ENCODE results near the gene GRIK2.

GRIK2 gene

DNA sequence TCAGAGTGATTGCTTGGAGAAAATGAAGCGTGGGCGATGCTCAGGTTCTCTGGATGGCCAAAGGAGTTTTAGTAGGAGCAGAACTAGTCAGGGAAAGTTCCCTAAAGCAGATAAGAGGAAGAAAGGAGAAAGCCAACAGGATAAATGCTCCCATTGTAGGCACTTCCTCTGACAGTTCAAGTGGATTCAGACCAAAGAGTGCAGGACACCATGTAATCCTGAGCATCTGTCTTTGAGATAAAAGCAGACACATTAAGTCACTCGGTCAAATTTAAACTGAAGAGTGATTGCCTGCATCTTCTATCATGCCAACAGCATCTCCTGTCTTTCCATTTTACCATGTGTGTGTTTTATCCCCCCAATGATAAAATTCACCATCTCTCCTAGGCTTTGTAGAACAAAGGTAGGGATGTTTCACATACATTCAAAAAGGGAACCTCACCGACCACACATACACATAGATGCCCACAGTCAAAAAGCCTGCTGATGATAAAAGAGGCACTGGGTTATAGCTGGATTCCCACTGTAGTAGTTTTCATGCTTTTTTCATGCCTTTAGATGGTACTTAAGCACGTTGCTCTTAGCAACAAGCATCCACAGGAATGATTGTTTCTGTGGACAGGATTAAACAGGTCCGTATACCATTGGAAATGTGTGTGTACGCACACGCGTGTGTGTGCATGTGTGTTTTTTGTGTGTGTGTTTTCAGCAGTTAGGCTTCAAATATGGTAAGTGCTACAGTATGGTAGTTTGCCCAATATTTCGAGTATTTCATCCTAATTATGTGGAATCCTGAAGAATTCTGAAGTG, 7.0 kb downstream of the GRIK2 start:
- no peak for DNase-seq (ENCODE audit: low spot score)

DNA sequence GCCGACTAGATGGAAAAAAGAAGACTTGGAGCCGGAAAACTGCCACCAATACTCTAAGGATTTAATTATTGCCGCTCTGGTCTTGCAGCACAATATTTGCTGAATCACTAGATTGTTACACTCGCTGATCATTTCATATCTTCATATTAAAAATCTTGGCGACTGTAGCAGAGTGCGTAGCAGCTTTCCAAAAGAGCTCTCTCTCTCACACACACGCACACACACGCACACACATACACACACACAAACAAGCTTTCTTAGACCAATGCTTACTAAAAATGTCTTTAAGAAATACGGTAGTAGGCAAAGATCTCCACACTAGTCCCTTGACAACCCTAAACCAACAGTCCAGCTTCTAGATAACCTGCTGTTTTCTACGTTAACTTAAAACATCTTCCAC, 7.7 kb downstream of the GRIK2 start:
- no peak for DNase-seq (ENCODE audit: low spot score)

DNA sequence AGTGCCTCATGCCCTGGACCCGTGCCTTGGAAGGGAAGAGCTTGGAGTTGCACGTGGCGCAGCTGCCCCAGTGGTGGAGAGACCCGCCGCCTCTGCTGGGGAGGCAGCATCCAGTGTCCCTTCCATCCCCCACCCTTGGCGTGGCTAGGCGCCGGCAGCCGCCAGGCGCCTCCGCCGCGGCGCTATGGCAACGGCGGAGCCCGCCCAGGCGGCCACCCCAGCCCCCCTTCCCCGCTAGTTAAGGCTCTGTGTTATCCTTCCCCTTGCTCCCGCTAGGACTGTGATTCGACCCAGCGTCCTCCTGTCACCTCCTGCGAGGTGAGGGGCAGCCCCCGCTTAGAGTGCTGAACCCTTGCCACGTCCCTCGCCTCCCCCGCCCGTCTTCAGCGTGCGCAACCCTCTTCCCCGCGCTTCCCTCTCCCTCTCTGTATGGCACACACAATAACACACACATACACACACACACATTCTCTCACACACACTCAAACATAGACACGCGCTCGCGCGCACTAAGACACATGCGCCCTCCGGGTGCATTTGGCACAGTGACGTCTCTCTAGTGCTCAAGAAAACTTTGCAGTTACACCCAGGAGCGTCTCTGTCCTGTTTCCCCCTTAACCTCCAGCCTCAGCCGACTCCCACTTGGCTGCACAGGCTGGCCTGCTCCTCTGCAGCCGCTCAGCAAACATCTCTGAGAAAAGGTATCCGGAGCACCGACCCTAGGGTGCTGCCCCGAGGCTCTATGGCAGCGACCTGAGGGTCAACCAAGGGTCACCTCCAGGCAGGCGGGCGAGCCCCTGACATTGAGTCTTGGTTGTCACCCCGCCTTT, 8.5 kb downstream of the GRIK2 start:
- no peak for DNase-seq (ENCODE audit: low spot score)

DNA sequence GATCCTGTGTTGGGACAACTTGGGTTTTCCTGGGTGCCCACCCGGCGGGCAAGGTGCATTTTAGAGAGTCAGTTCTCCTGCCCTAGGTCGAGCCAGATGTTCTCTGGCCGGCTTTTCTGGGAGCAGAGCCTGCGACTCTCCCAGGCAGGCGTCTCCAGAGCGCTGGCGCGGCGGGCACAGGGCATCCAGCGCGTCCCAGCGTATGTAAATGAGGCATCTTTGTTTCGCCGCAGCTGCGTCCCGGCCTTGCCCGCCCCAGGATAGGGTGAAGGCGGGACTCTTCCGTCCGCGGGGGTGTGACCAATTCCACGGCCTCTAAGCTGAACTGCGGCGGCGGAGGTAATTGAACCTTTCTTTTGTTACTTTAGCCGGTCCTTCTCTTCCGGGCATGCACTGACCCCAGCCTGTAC, 9.1 kb downstream of the GRIK2 start:
- no peak for DNase-seq (ENCODE audit: low spot score)

DNA sequence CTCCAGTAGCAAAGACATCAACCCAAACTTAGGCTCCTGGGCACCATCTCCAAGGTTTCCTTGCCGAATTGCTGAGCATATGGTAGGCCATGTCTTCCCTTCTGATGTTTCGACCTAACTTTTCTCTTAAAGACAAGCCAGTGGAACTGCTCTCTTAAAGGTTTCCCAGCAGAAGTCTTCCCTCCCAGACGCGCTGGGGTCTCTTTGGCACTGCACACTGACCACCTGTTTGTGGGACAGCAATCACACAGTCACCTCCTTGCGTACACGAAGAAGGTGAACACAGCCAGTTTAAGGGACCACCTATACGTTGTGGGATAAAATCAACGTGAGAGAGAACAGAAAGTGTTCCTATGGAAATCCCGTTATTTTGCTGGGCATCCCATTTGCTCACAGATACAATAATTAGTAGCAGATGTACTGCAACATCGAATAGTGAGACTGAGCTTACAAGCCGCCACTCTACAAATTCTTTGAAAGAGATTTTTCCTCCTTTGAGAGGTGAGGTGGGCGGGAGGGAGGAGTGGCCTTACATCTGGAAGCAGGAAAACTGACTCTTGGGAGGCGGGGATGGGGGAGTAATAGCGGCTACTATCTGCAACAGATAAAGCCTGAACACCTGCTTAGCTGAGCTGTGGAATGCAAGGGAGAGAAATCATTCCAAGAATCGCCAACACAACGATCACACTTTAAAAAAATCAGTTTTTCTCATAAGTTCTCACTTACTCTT, 9.9 kb downstream of the GRIK2 start:
- DNase-seq (ENCODE audit: low spot score): no peak

DNA sequence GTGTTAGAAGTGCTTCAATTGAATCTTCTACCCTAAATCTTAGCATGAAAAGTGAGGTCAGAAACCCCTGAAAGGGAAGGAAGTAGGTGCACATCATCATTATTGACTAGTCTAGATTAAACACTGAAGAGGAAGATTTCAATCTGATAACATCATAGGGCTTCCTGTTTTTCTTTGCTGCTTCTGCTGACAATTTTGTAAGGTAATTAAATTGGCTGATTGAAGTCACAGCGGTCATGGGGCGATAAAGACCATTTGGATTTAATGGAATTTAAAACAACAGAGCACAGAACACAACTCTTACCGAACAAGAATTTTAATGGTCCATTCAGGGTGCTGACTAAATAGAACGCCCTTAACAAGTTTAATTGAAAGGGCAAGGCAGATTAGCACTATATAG, 11.3 kb downstream of the GRIK2 start:
- no peak for DNase-seq (ENCODE audit: low spot score)

DNA sequence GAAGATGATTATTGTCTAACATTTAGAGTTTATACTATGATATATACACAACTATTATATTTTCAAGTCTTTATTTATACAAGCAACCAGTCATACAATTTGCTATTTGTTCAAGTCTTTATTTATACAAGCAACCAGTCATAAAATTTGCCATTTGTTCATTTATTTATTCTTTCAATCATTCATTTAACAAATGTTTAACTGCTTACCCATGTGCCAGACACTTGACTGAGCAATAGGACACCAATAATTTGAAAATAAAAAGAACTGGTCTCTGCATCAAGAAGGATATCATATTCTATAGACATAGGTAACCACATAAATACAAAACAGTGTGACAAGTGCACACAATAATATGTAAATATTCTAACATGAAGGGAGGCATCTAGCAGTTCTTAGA, 20.3 kb downstream of the GRIK2 start:
- no peak for DNase-seq (ENCODE audit: low spot score)

DNA sequence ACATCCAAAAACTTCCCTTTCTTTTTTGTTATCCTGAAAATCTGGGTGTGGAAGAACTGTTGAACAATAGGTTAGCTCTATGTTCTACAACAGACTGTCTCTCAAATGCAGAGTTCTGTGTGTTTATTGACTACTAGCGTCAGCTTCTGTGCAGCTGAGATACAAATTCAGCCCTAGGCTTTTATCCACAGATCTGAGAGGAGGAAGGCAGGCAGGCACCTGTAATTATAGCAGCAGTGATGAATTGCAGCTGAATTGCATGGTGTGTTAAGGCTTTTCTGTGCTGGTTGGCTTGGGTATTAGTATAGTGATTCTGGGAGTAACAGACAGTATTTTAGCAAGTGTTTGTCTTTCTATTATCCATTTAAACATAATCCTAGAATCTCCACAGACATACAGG, 24.4 kb downstream of the GRIK2 start:
- DNase-seq (ENCODE audit: low spot score): no peak

DNA sequence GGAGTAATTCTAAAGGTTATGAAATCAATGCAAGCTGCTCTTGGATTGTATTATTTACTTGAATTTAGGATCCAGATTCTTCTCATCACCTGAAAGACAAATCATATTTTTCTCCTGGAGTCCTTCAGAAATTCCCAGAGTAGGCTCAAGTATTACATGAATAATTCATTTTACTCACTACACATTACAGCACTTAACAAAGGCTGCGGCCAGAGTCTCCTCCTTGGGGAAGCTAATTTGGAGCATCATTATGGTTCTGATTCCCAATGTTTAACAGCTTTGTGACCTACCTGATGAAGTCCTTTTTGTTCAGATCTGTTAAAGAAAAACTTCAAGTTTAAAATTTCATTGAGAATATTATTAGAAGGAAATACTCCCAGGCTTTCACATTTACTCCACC, 28.7 kb downstream of the GRIK2 start:
- DNase-seq (ENCODE audit: low spot score): no peak

DNA sequence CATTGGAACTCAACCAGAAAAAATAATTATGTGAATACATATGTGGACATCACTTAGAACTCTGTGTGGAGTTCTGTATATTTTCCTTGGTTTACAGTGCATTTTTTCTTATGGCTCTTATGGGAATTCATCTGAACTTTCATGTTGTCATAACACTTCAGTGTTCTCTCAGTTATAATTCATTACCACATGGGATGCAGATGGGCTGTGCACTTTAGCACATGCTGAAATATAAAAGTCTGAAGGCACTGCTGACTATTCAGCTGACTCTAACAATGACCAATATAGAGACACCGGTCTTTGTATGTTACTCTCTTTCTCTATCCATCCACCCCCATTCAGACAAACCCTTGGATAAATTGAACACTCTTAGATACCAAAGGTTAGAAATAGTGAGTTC, 29.3 kb downstream of the GRIK2 start:
- no peak for DNase-seq (ENCODE audit: low spot score)

DNA sequence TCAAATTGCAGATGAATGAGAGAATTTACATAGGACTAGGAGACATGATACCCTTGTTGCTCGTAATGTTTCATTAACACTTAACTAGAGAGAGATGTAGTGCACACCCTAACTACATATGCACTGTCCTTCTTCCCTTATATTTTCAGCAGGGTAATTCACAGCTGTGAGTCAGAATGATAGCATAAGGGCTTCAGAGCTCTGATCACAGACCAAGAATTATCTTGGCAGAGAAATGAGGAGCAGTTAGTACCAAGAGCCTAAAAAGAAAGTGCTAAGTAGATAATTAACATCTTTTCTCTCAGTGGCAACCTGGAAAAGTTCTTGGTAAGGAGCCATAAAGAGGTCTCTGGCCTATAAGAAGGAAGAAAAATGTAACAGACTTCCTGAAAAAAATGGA, 35.8 kb downstream of the GRIK2 start:
- DNase-seq (ENCODE audit: low spot score): no peak

DNA sequence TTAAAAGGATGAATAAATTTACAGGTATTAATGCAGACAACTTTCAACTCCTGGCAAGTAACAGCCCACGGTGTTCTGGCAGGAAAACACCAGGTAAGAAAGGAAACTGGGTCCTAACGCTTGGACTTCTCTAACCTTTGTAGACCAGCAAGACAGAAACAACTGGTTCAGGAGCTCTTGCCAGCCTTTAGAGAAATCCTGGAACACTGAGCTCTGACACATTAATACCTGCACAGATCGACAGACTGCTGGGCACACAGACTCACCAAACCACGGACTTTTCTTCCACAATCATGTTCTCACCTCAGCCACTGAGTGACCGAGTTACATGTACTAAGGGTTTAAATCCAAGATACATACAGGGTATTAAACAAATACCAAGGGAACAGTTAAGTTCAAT, 36.3 kb downstream of the GRIK2 start:
- no peak for DNase-seq (ENCODE audit: low spot score)

DNA sequence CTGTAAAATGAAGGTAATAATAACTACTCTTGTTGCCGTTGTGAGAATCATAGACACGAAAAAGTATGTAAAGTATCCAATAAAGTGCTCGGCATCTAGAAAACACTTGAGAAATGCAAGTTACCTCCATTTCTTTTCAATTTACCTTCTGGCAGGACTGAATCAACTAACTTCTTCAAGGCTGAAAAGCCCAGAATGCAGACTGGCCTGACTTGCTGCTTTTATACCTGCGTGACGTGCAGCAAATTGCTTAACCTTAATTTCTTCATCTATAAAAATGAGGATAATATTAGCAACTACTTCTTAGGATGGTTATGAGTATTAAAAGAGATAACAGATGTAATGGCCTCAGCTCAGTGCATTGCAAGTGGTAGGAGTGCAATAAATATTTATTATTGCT, 39.6 kb downstream of the GRIK2 start:
- DNase-seq (ENCODE audit: low spot score): no peak

DNA sequence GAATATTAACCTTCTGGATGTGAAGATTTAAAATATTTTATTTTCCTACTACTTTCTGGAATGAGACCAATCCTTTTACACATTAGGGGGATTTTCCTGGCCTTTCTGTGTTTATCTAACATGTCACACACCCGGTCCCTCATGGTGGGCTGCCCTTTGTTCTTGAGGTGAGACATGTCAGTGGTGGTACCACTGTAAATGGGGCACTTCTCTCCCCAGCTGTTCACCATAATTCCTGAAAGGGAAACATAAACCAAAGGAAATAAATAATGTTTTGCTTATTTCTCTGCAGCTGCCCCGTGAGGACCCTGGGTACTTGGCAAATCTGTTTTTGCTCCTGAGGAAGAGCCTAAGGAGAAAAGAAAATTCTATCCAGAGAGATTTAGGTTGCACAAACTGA, 41.1 kb downstream of the GRIK2 start:
- no peak for DNase-seq (ENCODE audit: low spot score)

DNA sequence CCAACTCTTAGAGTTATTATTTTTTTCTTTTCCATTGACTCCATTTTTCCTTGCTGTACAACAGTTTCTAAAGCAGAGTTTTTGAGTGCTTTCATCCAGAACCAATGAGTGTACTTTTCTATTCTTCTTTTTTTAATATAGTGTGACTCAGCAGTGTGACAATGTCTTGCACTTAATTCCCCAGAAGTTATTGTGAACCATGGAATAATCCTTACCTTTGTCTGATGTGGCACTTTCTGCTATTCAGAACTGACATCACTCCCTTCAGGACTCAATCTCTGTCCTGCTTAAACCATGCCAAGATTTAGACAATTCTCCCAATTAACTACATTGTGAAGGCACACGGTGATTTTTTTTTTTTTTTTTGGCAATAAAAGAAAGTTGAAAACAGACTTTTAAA, 41.5 kb downstream of the GRIK2 start:
- no peak for DNase-seq (ENCODE audit: low spot score)

DNA sequence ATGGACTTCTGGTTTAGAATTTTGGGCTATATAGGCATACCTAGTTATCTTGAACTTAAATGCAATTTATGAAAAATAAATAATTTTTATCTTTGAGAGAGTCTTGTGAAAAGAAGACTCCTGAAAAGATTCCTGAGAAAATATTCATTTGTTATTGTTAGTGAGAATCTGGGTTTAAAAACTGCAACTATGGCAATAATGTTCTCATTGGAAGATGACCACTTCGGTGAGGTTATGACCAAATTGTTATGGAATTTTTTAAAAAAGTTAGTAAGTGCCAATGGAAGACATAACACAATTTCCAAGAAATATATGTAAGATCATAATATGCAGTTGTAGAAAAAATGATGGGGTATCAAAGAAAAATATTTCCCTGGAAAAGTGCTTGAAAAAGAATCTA, 46.3 kb downstream of the GRIK2 start:
- DNase-seq (ENCODE audit: low spot score): no peak

DNA sequence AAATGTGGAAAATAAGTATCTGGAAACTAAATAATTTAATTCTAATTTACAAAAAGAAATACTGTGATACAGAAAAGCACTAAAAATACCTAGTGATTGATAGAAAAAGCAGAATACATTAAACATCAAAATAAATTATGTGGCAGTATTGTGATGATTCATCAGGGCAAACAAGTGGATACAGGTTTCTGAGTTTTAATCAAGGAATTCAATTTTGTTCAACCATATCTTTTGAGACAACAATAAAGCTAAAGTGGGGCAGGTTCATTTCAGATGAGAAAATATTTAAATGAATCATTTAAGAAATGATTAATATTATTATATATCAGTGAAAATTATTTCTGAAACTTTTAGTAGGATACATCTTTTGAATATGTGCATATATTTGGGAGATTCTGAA, 49.8 kb downstream of the GRIK2 start:
- DNase-seq (ENCODE audit: low spot score): no peak

DNA sequence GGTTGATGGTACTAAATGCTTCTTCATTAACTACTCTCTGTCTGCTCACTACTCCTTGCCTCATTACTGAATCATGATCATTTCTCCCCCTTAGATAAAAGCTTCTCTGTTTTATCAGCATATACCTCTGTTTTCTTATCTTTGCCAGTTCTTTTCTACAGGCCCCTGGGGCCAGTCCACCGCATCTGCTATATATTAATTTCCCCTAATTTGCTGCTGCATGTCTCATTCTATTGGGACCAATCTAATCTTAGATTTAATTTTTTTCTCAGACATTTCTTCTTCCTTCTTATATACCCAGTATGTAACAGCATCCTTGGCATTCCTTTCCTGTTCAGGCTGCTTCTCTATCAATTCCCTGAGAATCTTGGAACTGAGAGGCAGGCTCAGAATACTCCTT, 51.2 kb downstream of the GRIK2 start:
- no peak for DNase-seq (ENCODE audit: low spot score)

DNA sequence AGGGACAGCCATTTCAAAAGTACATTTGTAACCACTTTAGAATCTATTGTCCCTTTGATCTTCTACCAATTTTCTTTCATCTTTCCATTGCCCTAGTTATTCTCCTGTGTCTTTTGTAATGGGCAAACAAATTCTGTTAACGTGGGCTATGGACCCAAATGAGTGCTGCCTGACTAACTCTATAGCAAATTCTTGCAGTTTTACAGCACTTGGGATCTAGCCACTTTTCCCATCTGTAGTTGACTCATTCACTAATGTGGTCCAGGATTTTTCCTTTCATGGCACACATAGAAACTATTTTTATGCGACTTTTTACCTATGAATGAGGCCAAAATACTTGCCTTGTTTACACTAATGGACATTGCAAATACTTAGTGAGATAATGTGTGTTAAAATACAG, 52.0 kb downstream of the GRIK2 start:
- DNase-seq (ENCODE audit: low spot score): no peak

DNA sequence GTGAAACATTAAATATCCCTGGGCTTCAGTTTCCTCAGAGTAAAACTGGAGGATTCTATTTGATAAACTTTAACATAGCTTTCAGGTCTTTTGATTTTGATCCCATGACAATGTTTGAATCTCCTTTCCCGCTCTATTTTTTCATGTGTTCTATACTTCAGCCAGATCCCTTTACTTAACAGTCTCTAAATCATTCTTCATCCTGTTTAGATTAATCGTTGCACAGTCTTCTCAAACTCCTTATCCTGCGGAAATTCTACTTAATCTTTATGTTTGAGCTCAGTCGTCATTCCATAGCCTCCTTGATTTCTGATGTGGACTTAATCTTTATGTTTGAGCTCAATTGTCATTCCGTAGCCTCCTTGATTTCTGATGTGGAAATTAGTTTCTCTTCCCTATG, 57.4 kb downstream of the GRIK2 start:
- no peak for DNase-seq (ENCODE audit: low spot score)

DNA sequence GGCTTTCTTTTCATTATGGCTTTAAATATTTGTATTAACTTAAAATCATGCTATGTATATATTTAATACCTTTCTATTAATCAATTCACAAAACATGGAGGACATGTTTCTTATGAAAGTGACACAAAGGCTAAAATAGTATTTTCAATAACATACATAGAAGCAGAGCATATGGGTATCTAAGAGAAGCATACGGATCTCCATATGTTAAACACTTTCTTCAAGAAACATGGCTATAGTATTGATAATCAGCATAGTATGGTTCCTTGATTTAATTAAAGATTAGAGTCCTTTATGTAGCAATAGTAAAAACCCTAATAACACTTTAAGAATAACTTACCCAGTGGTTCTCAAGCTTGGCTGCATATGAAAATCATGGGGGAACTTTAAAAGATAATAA, 58.5 kb downstream of the GRIK2 start:
- DNase-seq (ENCODE audit: low spot score): no peak

DNA sequence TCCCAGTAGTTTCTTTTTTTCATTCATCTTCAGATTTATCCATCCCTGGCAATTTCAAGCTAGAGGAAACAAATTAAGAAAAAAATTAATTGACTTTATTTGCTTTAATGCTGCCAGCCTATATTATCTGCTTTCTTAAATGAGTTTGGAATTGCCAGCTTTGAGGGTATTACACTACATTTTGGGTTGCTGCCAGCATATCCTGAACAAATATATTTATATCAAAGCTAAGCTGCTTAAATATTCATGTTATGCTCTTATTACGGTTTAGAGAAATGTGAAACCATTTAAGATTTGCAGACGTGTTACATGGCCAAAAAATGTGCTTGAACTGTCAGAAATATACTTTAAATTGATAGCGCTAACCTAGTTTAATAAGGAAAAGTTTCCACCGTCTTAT, 59.7 kb downstream of the GRIK2 start:
- no peak for DNase-seq (ENCODE audit: low spot score)

DNA sequence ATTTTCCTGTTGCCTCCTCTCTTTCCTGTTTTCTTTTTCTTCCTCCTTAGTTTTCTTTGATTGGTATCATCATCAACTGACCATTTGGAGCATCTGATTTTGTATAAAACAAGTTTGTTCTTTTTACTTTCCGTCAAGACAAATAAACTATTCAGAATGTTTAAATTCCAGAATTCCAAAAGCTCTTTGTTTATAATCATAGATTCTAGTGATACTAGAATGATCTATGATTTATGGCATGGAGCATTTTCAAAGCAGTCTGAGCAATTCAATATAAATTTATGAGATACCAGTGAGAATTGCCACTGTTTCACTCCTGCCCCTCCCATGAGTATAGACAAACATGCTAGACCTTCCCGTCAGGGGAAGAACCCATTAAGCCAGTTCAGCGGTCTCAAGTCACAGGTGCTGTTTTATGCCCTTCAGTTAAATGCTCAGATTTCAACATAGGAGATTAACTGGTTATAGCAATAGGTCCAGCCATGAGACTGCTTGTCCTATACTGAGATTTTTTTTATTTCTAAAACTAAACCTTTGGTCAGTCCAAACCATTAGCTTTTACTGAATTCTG, 60.7 kb downstream of the GRIK2 start:
- DNase-seq (ENCODE audit: low spot score): no peak
